GM21526 (cell line): ENCODE results near the gene HNRNPD.
"Not testable (repeated sequence)": the region's sequence is repeated elsewhere in the genome, so short reads cannot be mapped to it uniquely, and the experiment has no call there.

ENCODE experiments used
- ATAC-seq: cut with Tn5 transposase; IDR thresholded peaks from one replicate; pipeline ENCODE4 v1.9.1; 2021; ENCODE audit warnings: moderate library complexity; ENCODE audit not compliant: unreplicated experiment, low FRiP score

HNRNPD gene

DNA sequence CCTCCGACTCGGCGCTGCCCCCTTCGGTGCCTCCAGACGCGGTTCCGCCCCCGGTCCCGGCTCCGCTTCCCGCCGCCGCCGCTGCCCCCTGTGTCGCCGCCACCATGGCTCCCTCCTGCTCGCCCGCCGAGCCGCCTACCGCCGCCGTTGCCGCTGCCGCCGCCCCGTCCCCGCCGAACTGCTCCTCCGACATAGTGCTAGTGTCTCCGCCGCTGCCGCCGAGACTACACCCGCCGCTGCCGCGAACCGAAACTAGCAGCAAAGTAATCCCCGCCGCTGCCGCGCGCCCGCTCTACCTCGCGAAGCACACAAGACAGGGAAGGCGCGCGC, 340 bp downstream of the HNRNPD start:
- ATAC-seq: peak; percentile 18

DNA sequence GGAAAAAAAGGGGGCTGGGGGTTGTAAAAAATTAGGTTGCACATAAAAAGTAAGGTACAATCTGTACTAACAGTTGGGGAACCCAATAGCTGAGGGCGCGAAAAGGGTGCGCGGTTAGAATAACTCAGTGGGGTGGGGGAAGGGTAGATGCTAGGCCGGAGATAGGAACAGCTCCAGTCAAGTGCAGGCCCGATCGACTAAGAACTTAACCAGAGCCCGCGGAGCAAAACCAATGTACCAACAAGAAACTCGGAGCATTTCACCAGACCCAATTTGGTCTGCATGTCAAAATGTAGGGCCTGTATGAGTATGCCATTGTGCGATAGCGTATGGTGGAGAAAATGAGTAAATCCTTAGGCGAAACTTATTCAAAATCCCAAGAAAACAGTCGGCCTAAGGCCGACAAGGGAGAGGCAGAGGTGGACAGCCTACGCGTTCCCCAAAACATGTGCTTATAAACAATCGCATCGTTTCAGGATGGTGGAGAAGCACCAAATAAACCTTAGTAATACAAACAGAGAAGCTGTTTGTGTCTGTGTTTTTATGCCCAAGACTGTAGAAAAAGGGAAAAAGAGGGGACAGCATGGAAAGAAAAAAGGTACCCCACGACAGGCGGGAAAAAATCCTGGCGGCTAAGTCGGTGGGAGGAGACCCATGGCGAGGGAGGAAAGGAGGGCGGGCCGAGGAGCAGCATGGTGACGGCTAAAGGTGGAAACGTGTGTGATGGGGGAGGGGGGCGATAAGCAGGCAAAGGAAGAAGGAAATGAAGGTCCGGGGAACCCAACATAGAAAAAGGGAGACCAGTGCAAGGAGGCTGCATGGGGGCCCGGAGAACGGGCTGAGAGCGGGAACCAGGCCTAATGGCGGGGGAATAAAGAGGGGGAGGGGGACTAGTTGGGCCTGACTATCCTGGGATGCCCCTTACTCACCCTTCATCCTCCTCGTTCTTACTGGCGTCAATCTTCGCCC, 990 bp downstream of the HNRNPD start:
- ATAC-seq: peak; percentile 25

DNA sequence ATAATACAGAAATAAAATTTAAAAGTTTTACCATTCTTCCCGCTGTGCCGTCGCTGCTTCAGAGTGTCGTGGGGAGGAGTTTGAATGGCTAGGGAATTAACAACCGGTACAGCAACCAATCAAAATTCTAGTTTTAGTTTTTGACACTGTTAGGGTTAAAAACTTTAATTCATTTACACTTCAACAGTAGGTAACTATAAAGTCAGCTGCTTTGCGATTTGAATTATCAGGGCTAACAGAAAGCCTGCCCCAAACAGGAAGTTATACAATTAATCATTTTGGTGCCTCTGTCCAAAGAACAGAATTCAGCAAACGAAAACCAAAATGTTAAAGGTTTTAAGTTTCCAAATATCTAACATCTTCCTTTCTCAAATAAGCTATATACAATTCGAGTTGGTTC, 2.3 kb downstream of the HNRNPD start:
- ATAC-seq: no peak

DNA sequence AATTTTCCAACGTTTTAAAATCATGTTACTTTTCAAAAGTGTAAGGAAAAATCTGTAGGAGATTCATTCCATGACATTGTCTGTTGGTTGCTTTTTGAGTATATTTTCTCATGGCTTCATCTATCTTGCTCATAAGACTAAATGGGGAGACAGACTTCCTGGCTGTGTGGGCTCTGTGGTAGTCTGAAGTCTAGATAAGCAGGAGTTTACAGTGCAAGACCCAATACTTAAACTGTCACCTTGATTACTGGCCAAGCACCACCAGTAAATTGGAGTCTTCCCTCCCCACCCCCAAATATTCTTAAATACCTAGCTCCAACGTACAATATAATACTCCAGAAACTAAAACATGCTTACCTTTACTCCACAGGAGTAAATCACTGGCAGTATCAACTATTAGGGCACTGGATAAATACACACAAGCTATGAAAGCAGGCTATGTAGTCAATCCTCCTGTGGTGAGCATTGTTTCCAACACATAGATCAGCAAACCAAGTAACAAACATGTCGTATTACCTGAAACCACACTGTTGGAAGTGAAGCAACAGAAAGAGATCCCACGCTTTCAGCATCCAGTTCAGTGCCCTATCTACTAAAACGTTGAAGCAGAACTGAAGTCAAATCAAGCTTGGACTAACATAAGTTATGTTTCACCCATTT, 6.2 kb downstream of the HNRNPD start:
- ATAC-seq: no peak

DNA sequence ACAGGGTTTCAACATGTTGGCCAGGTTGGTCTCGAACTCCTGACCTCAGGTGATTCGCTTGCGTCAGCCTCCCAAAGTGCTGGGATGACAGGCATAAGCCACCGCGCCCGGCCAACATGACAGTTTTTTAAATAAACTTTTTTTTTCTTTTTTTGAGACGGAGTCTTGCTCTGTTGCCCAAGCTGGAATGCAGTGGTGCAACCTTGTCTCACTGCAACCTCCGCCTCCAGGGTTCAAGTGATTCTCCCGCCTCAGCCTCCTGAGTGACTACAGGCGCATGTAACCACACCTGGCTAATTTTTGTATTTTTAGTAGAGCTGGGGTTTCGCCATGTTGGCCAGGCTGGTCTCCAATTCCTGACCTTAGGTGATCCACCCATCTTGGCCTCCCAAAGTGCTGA, 7.4 kb downstream of the HNRNPD start:
- ATAC-seq: not testable (repeated sequence)

DNA sequence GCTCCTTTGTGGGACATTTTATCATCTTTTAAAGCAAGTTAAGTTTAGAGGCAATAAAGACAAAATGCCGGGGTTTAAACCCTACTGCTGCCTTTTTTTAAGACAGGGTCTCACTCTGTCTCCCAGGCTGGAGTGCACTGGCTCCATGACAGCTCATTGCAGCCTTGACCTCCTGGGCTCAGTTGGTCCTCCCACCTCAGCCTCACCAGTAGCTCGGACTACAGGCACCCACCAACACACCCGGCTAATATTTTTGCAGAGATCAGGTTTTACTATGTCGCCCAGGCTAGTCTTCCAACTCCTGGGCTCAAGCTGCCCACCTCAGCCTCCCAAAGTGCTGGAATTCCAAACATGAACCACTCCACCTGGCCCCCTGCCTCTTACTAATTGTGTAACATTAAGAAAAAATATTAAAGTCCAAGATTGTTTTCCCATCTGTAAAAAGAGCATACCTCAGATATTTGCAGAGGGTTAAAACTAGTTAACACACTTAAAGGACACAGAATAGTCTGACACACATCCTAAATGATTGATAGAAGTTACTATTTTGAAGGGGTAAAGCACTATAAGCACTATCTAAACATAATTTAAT, 9.8 kb downstream of the HNRNPD start:
- no peak for ATAC-seq

DNA sequence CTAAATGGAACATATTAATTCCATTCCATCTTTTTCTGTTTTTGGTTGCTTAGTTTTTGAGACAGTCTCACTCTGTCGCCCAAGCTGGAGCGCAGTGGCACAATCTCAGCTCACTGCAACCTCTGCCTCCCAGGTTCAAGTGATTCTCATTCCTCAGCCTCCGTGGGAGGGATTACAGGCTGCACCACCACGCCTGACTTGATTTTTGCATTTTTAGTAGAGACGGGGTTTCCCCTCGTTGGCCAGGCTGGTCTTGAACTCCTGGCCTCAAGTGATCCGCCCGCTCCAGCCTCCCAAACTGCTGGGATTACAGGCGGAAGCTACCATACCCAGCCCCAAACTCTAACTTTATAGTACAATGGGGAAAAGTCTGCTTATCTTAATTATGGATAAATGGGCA, 11.2 kb downstream of the HNRNPD start:
- ATAC-seq: peak; percentile 51

DNA sequence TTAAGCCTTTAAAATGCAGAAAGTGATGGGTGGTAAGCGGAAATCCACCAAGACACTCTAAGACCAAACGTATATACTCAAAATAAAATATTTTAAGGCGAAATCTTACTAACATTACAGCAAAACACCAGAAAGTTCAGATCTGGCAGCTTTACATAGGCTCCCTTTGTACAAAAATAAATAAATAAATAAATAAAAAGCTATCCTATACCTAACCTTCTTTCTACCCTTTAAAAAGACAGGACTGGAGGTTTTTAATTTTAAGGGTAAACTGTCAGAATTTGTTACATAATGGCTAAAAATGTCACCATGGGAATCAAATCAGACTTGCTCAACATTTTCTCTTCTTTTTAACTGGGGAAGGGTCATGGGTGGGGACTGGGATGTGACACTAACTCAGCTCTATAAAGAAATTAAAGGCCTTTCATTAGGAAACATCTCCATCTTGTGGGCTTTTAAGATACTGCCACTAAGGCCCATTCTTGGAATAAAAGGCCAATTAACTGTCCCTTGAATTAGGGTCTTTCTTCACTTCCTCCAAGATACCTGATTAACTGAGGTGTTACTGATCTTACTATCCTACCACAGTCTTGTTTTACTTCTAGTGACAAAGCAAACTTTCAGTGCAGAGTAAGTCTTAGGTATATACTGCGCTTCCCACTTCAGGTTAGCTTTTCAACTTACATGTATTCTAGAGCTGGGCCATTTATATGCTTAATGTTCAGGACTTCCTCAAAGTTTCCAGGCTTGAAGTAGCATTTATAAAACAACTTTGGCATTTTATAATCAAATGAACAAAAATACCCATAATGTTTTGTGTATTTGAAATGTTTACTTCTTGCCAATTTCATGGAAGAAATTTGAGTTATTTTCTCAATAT, 13.3 kb downstream of the HNRNPD start:
- no peak for ATAC-seq

DNA sequence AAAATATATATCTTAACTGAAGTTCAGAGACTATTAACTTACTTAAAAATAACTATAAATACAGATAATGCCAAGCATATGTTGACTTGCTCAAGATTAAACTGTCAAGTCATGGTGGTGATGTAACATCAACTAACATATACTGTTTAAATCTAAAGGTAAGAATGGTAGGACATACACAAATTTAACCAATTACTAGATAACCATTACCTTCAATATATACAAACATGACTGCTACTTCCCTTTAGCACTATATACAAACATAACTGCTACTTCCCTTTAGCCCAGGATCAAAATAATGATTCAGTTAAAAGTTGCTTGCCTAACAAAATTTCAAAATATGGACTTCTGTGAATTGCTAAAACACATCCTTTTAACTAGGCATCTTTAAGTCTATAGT, 14.9 kb downstream of the HNRNPD start:
- no peak for ATAC-seq

DNA sequence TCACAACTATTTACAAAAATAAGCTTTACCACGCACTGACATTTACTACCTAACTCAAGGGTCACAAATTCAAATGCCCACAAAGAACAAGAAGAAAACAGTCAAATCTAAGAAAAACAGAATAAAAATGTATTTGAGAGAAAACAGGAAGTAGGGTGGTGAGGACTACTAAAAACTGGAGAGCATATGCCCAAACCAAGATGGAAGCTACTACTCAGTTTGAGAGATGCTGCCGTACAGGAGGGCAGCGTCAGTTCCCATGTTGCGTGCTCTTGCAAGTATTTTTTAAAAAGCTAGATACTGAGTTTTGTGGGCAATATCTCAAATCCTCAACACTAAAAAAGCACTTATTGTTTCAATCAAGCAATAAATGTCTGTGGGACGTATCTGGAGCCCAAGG, 16.2 kb downstream of the HNRNPD start:
- no peak for ATAC-seq

DNA sequence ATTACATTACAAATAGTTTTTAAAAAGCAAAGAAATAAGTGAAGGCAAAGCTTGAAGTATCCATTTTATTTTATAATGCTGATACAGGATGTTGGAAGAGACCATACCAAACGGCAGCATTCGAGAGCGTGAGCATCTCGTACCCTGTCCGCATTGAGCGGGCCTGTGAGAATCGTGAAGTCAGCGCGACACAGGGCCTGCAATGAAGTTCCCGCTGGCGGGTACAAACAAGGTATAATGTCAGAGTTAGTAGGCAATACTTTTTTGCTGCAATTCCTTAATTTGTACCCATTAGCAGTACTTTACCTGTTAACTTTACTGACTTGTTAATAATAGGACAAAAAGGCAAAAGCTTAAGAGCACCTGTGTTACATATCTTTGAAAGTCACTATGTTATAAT, 19.0 kb downstream of the HNRNPD start:
- ATAC-seq: no peak

DNA sequence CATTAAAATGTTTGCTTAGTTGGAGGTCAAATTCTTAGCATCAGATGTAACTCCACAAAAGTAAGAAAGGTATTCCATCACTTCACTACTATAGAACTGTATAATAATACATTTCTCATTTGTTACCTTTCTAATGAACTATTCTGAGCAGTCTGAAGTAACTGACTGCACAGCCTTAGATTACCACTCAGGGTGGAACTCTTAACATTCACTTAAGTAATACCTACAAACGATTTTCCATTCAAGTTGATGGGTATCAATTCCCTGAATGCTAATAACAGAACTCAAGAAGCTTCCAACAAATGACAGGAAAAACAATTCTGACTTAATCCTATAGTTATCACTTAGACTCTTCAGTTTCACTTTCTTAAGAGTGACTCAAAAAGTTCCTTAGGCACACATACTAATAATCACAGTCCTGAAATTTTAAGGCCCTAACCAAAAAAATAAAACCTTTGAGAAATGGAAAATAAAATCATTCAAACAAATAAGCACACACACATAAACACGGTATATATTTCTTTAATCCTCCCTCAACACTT, 20.9 kb downstream of the HNRNPD start:
- ATAC-seq: no peak

DNA sequence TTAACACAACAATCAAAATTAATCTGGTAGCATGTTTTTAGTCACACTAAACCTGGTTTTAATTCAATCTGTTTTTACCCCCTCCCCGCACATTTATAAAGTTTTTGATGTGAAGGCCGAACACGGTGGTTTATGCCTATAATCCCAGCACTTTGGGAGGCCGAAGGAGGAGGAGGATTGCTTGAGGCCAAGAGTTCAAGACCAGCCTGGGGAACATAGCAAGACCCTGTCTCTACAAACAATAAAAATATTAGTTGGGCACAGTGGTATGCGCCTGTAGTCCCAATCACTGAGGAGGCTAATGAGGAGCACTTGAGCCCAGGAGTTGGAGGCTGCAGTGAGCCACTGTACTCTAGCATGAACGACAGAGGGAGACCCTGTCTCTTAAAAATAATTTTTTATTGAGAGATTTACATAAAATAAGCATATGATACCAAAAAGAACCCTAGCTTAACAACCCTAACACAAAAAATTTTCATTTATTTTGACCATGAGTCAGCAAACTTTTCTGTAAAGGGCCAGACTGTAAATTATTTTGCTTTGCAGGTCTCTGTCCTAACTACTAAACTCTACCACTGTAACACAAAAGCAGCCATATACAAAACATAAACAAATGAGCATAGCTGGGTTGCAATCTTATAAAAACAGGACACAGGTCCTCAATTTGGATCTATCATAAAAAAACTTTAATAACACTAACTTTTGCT, 21.5 kb downstream of the HNRNPD start:
- no peak for ATAC-seq

DNA sequence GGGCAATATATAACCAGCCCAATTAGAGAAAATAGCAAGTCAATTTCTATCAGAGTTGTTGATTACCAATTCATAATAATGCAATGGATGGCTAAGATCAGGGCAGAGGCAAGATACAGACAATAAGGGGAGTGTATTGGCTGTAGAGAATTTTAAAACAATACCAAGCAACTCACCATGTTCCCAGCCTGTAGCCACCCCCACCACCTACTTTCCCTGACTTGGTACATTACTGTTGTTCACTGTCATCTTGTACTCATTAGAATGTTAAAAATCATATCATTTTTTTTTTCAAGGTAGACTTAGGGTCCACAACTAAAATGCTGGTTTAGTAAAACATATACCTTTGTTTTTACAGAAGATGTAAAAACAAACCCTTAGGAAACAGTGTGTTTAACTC, 27.7 kb downstream of the HNRNPD start:
- no peak for ATAC-seq

DNA sequence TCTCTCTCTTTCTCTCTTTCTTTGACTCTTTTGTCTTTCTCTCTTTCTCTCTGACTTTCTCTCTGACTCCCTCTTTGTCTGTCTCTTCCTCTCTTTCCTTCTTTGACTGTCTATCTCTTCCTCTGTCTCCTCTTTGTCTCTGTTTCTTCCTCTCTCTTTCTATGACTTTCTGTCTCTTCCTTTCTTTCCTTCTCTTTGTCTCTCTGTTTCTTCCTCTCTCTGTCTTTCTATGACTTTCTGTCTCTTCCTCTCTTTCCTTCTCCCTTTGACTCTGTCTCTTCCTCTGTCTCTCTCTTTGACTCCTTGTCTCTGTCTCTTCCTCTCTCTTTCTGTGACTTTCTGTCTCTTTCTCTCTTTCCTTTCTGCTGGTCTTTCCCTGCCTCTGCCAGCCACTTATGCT, 38.7 kb downstream of the HNRNPD start:
- no peak for ATAC-seq

DNA sequence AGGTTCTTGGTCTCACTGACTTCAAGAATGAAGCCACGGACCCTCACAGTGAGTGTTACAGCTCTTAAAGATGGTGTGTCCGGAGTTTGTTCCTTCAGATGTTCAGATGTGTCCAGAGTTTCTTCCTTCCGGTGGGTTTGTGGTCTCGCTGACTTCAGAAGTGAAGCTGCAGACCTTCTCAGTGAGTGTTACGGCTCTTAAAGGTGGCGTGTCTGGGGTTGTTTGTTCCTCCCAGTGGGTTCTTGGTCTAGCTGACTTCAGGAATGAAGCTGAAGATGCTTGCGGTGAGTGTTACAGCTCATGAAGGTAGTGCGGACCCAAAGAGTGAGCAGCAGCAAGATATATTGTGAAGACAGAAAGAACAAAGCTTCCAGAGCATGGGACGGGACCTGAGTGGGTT, 40.1 kb downstream of the HNRNPD start:
- ATAC-seq: not testable (repeated sequence)

DNA sequence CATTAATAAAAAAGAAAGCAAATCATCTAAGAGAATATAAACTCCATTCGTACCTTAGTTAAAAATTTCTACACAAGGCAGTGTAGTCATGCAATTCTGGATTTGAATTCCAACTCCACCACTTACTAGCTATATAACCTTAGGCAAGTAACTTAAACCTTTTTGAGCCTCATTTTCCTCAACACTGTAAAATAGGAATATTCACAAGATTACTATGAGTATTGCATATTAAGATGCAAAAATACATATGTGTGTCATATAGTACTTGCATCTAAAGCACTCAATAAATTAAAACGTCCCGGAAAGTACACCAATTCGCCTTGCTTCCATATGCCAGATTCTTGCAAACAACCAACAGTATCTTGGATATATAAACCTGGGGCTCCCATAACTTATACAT, 42.0 kb downstream of the HNRNPD start:
- no peak for ATAC-seq

DNA sequence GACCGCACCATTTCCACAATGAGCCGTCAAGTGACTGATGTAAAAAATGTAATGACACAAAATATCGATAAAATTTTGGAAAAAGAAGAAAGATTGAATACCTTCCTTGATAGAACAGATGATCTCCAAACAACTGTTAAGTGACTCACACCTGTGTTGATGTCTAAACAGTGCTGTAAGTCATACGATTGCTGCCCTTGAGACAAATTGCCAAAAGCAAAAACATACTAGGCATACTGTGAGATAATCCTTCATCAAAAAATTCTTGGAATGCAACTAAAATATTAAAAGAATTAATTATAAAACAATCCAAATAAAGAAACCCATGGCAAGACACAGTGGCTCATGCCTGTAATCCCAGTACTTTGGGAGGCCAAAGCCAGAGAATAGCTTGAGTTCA, 53.4 kb downstream of the HNRNPD start:
- no peak for ATAC-seq

DNA sequence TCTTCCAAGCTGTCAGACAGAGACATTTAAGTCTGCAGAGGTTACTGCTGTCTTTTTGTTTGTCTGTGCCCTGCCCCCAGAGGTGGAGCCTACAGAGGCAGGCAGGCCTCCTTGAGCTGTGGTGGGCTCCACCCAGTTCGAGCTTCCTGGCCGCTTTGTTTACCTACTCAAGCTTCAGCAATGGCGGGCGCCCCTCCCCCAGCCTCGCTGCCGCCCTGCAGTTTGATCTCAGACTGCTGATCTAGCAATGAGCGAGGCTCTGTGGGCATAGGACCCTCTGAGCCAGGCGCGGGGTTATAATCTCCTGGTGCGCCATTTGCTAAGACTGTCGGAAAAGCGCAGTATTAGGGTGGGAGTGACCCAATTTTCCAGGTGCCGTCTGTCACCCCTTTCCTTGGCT, 70.7 kb downstream of the HNRNPD start:
- not testable (repeated sequence) for ATAC-seq
